NCI-H1436 treated with DMSO at 0.1 percent for 48 hours (cell line): ENCODE measurements around the gene OR5M11.
"Not testable (repeated sequence)": the region's sequence is repeated elsewhere in the genome, so short reads cannot be mapped to it uniquely, and the experiment has no call there.

Experiments used
- DNase-seq: peaks from one replicate; lab custom pipeline; 2025; lab: John Stamatoyannopoulos, UW

The OR5M11 gene

DNA sequence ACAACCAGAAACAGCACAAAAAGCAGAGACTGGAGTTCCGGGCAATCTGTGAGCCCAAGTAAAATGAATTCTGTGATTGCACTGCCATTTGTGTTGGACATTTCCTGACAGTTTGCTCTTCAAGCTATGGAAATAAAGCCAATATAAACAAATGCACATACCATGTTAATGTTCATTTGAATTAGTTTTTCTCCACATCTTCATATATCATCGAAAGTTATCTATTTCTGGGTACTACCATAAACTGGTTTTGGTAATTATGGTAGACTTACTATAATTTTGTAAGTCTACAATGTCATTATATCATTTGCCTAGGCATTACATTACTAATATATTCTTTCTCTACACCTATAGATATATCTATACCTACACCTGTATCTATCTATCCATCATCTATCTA, at the start of gene OR5M11:
TSS of gene OR5M11 (minus strand) at position 101 of the 400 bp plus-strand sequence. CDS start at position 101, 0 bp downstream.
- DNase-seq: no peak

- DNase-seq: not testable (repeated sequence)
These were observed 49.1 kb upstream of the OR5M11 start for GRCh38 chr11:56592088-56592717.

DNA sequence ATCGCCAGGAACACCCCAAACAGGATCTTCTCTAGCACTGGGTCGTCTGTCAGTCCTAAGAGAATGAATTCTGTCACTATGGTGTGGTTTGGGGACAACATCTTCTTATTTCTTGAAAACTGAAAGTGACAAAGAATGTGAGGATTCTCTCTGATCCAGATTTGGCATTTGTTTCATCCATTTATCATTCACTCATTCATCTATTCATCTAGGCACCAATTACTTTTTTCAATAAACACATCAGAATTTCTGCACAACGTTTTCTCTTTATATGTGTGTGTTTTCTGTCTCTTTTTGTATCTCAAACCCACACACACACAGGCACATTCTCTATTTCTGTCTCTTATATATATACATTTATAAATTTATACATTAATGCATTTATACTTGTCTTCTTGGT, 34.6 kb upstream of the OR5M11 start, which contains the start of gene OR5M10:
TSS of gene OR5M10 (minus strand) at position 101 of the 400 bp plus-strand sequence. CDS start at position 101, 0 bp downstream.
- no peak for DNase-seq

DNA sequence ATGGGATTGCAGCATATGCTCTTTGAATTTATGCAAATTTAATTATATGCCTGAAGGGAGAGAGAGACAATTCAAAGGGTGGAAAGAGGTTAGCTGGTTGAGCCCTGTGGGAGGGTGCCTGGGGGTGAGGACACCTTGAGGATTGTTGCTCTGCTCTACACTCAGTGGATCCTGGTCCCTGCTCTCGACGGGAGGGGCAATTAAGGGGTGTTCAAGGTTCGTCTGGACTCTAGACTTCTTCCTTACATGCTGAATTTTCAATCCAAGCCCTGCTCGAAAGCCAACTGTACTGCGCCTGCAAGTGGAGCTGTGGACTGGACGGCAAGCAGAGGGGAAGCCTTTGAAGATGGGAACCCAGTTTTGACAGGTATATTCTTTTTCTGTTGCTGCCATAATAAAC, 15.5 kb upstream of the OR5M11 start:
- DNase-seq: no peak

DNA sequence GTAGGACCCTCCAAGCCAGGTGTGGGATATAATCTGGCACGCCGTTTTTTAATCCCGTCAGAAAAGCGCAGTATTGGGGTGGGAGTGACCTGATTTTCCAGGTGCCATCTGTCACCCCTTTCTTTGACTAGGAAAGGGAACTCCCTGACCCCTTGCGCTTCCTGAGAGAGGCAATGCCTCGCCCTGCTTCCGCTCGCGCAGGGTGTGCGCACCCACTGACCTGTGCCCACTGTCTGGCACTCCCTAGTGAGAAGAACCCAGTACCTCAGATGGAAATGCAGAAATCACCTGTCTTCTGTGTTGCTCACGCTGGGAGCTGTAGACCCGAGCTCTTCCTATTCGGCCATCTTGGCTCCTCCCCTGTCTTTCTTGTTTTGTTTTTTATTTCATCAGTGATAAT, 11.6 kb upstream of the OR5M11 start:
- not testable (repeated sequence) for DNase-seq

DNA sequence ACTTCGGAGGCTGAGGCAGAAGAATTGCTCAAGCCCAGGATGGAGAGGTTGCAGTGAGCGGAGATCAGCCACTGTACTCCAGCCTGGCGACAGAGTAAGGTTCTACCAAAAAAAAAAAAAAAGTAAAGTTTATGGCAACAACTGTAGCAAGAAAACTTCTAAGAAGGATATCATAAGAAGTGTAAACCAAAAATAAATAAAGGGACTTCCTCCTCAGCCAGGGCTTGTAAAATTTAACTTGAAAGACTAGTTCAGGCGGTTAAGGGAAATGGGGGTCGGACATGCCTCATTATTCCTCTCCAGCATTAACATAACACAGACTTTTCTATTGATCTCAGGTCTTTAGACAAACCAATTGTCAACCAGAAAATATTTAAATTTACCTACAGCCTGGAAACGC, 2.5 kb upstream of the OR5M11 start:
- DNase-seq: no peak

DNA sequence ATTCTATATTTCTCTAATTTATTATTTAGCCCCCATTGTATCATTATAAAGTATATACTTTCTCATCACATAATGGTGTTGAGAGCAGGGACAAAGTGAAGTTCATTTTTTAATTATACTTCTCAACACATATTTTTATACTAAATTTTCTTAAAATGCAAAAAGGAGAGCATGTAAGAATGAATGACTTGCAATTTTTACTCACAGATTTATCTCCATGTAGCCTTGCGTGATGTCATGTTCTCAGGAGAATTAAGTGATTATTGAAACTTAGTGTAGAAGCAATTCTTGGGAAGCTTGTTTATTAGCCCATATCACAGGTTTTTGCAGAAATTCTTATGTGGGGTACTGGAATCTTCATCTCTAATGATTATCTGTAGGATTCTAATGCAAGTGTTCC, 682 bp upstream of the OR5M11 start:
- DNase-seq: no peak

- DNase-seq: no peak
These were observed 9.9 kb downstream of the OR5M11 start for GRCh38 chr11:56533054-56533740.

- no peak for DNase-seq
These were observed 11.2 kb downstream of the OR5M11 start for GRCh38 chr11:56531856-56532255.

DNA sequence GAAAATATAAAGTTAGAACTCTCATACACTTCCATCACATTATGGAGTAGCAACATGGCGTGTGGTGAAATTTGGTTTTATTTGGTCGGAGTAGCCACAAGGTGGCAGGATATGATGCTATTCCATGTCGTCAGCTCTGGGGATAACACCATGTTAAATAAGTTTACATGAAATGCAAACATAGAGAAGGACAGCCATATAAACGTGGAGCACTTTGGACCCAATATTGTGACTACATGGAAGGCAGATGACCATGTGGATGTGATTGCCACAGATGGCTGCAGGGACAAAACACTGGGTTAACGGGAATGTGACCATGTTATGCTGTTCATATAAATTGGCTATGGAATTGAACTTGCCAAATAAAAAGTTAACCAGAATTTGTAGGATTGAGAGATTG, 21.0 kb downstream of the OR5M11 start:
- DNase-seq: no peak

DNA sequence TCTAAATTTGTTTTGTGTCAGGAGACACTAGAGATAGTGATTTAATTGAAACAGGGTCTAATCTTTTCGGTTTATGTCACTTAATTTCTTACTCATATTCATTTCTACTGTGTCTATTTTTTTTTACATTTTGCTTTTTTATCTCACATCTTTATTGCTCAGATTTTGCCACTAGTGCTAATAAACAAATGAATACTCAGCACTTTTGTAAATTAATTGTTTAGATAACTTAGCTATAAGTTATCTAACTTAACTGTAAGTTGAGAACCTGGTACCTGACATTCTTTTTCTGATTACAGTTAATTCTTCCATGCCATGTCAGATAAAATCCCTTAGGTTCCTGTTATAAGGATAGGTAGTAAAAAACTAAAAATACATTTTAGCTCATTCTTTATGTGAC, 29.8 kb downstream of the OR5M11 start:
- no peak for DNase-seq

GRCh38 chr11:56509439-56509838, 33.6 kb downstream of the OR5M11 start:
- DNase-seq: no peak

DNA sequence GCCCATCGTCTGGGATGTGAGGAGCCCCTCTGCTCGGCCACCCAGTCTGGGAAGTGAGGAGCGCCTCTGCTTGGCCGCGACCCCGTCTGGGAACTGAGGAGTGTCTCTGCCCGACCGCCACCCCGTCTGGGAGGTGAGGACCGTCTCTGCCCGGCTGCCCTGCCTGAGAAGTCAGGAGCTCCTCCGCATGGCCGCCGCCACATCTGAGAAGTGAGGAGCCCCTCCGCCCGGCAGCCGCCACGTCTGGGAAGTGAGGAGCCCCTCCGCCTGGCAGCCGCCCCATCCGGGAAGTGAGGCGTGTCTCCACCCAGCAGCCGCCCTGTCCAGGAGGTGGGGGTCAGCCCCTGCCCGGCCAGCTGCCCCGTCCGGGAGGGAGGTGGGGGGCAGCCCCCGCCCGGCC, 46.0 kb downstream of the OR5M11 start:
- no peak for DNase-seq

GRCh38 chr11:56495117-56495516, 47.9 kb downstream of the OR5M11 start:
- no peak for DNase-seq
